ENCODE measurements around the gene DEDD. TPM values are rescaled to one million over a fixed set of nuclear protein-coding genes. Genes with fewer than 3 reads are reported as not detected.

Gene DEDD
- total and polyA plus RNA-seq, 2 donors (not counting 1 experiment from before 2014, with no cell fraction given) = 35.9 to 40.8 TPM

- no peaks in the 10 kb centered on the region for H3K9me3 ChIP-seq (ENCODE audit: control extremely low read depth in 1 of 3, control insufficient read depth in 2 of 3, insufficient read depth in 1 of 3, low read length in 2 of 3)
- H3K4me1 Mint-ChIP-seq = peaks cover 43% of the 10 kb centered on the region
- WGBS (ENCODE audit: insufficient coverage) = under 1% methylated on average over 19 of the region's 22 CpGs
- POLR2A ChIA-PET = interaction anchor here (0.5 to 2.3 kb wide), 7 partner anchors 14 to 113 kb away, joined by 3 to 12 read pairs (median 5); partner anchors contain the start of genes ARHGAP30, NIT1, PFDN2 and UFC1
- CTCF ChIA-PET = interaction anchor here (0.8 to 10.0 kb wide), 9 partner anchors 14 to 141 kb away, joined by 3 to 82 read pairs (median 4); partner anchors contain the start of genes ARHGAP30, NIT1, PFDN2 and PPOX
- peaks cover 59% of the 10 kb centered on the region for H3K79me2 ChIP-seq (ENCODE audit: control insufficient read depth, insufficient read depth, low read length)
- H3K4me1 ChIP-seq (ENCODE audit: control insufficient read depth in 2 of 2, insufficient read depth in 2 of 2, low read length in 2 of 2) = peaks cover 18 to 27% of the 10 kb centered on the region in 2 donors
- H3K27me3 Mint-ChIP-seq = no peaks in the 10 kb centered on the region
- H3K27ac ChIP-seq (ENCODE audit: low read length in 2 of 2) = peak overlapping the region; percentile 83 to 89
- H2AFZ ChIP-seq (ENCODE audit: insufficient read depth, low read depth, low read length, poor library complexity, severe bottlenecking) = peak overlapping the region; percentile 89
- intact Hi-C loops (cut with micrococcal nuclease) = loop anchor here (1.0 to 10.0 kb wide), 11 partner anchors 13 to 417 kb away; partner anchors contain the start of genes ARHGAP30, CD48, KLHDC9 and NDUFS2
- no peak for TF ChIP-seq EZH2 (IDR thresholded peaks at IDR 0.05; ENCODE audit: borderline replicate concordance, insufficient read depth, low read depth, low read length, poor library complexity, severe bottlenecking)
- TF ChIP-seq, protein P1, sequence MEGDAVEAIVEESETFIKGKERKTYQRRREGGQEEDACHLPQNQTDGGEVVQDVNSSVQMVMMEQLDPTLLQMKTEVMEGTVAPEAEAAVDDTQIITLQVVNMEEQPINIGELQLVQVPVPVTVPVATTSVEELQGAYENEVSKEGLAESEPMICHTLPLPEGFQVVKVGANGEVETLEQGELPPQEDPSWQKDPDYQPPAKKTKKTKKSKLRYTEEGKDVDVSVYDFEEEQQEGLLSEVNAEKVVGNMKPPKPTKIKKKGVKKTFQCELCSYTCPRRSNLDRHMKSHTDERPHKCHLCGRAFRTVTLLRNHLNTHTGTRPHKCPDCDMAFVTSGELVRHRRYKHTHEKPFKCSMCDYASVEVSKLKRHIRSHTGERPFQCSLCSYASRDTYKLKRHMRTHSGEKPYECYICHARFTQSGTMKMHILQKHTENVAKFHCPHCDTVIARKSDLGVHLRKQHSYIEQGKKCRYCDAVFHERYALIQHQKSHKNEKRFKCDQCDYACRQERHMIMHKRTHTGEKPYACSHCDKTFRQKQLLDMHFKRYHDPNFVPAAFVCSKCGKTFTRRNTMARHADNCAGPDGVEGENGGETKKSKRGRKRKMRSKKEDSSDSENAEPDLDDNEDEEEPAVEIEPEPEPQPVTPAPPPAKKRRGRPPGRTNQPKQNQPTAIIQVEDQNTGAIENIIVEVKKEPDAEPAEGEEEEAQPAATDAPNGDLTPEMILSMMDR (IDR thresholded peaks at IDR 0.05) = no peak
- no peaks in the 10 kb centered on the region for H4K20me1 ChIP-seq (ENCODE audit: control insufficient read depth, insufficient read depth, low read length, poor library complexity, severe bottlenecking)
- H3K9me3 Mint-ChIP-seq (ENCODE audit: insufficient read depth) = no peaks in the 10 kb centered on the region
- peak overlapping the region; percentile 56 to 100 (median 86) for H3K4me3 ChIP-seq (ENCODE audit: control extremely low read depth in 1 of 5, extremely low read depth in 1 of 5, insufficient read depth in 1 of 5, low read depth in 2 of 5, low read length in 4 of 5)
- no peak for DNase-seq
- H3K9ac ChIP-seq (ENCODE audit: low read length) = peak overlapping the region; percentile 82
- H3K27me3 ChIP-seq (replicated peaks in 1 of 4; ENCODE audit: control extremely low read depth in 1 of 4, control insufficient read depth in 3 of 4, insufficient read depth in 4 of 4, low read length in 3 of 4) = no peaks in the 10 kb centered on the region
- no peak for ATAC-seq (ENCODE audit: low read depth)
- no peak overlapping the region for H3K4me3 Mint-ChIP-seq
- H3K27ac Mint-ChIP-seq = no peak overlapping the region
- H3K36me3 ChIP-seq (replicated peaks in 1 of 2; ENCODE audit: control extremely low read depth in 1 of 2, control insufficient read depth in 1 of 2, extremely low read depth in 1 of 2, insufficient read depth in 2 of 2, low read length in 1 of 2) = peaks cover 2 to 32% of the 10 kb centered on the region in 2 experiments
- H3K4me2 ChIP-seq (replicated peaks; ENCODE audit: low read depth, low read length, poor library complexity, severe bottlenecking) = peak overlapping the region; percentile 98
Observed at GRCh38 chr1:161131523-161132409, 701 bp downstream of the DEDD start.
